ENCODE measurements around the gene ATP5PD. TPM values are rescaled to one million over a fixed set of nuclear protein-coding genes. Genes with fewer than 3 reads are reported as not detected.

The ATP5PD gene
- total RNA-seq, 1 donor from 2014 or later: 212 TPM

GRCh38 chr17:75091855-75092327 lies 45.1 kb upstream of the ATP5PD start:
- no peak for DNase-seq (ENCODE audit: extremely low spot score, unreplicated experiment)
- Mint-ChIP-seq H3K27ac (ENCODE audit: unreplicated experiment) (no peak overlapping the region), H3K4me1 (ENCODE audit: unreplicated experiment) (peaks cover 56% of the 10 kb centered on the region), H3K36me3 (ENCODE audit: unreplicated experiment) (no peaks in the 10 kb centered on the region), H3K27me3 (ENCODE audit: unreplicated experiment) (no peaks in the 10 kb centered on the region), H3K9me3 (ENCODE audit: unreplicated experiment) (no peaks in the 10 kb centered on the region), H3K4me3 (ENCODE audit: unreplicated experiment) (no peak overlapping the region)
- no peak for TF ChIP-seq CTCF (IDR thresholded peaks at IDR 0.05)

GRCh38 chr17:75090871-75091854 lies 44.4 kb upstream of the ATP5PD start:
- no peak for DNase-seq (ENCODE audit: extremely low spot score, unreplicated experiment)
- Mint-ChIP-seq H3K9me3 (ENCODE audit: unreplicated experiment) (no peaks in the 10 kb centered on the region), H3K4me1 (ENCODE audit: unreplicated experiment) (peaks cover 60% of the 10 kb centered on the region), H3K27me3 (ENCODE audit: unreplicated experiment) (no peaks in the 10 kb centered on the region), H3K36me3 (ENCODE audit: unreplicated experiment) (no peaks in the 10 kb centered on the region), H3K4me3 (ENCODE audit: unreplicated experiment) (no peak overlapping the region), H3K27ac (ENCODE audit: unreplicated experiment) (peak overlapping the region; percentile 59)
- TF ChIP-seq CTCF (IDR thresholded peaks at IDR 0.05): no peak

GRCh38 chr17:75088465-75089417 lies 42.0 kb upstream of the ATP5PD start:
- Mint-ChIP-seq H3K4me3 (ENCODE audit: unreplicated experiment) (peak overlapping the region; percentile 72), H3K4me1 (ENCODE audit: unreplicated experiment) (peaks cover 76% of the 10 kb centered on the region), H3K36me3 (ENCODE audit: unreplicated experiment) (no peaks in the 10 kb centered on the region), H3K27me3 (ENCODE audit: unreplicated experiment) (no peaks in the 10 kb centered on the region), H3K27ac (ENCODE audit: unreplicated experiment) (peak overlapping the region; percentile 62), H3K9me3 (ENCODE audit: unreplicated experiment) (no peaks in the 10 kb centered on the region)
- TF ChIP-seq CTCF (IDR thresholded peaks at IDR 0.05): no peak
- DNase-seq (ENCODE audit: extremely low spot score, unreplicated experiment): no peak

GRCh38 chr17:75087558-75088453 lies 41.0 kb upstream of the ATP5PD start, which contains the start of gene SLC16A5:
SLC16A5 (plus strand) TSS chr17:75087954; CDS start chr17:75093637, 5,683 bp downstream.
- DNase-seq (ENCODE audit: extremely low spot score, unreplicated experiment): peak; percentile 90
- TF ChIP-seq CTCF (IDR thresholded peaks at IDR 0.05): no peak
- peak within 1 kb of the TSS; percentile 85 for H3K27ac Mint-ChIP-seq (ENCODE audit: unreplicated experiment)

More at GRCh38 chr17:75087558-75088453, 41.0 kb upstream of the ATP5PD start, which contains the start of gene SLC16A5:
- Mint-ChIP-seq H3K4me1 (ENCODE audit: unreplicated experiment) (peaks cover 77% of the 10 kb centered on the region), H3K4me3 (ENCODE audit: unreplicated experiment) (peak within 1 kb of the TSS; percentile 72), H3K9me3 (ENCODE audit: unreplicated experiment) (no peaks in the 10 kb centered on the region), H3K36me3 (ENCODE audit: unreplicated experiment) (no peaks in the 10 kb centered on the region), H3K27me3 (ENCODE audit: unreplicated experiment) (no peaks in the 10 kb centered on the region)
